SK-N-SH (cell line): Measurements from ENCODE around the gene DNPH1. TPM values are rescaled to one million over a fixed set of nuclear protein-coding genes. Genes with fewer than 3 reads are reported as not detected.
A peak's percentile ranks its signal among the peaks of the same experiment; 100 is the strongest.

Source experiments
- CTCF ChIA-PET: fragments of 300-600, 350-600 bp; formaldehyde crosslinking; extraction: SDS; loops from one replicate; lab custom pipeline; 2021; lab: Yijun Ruan, JAX
- POLR2A ChIA-PET: fragments of 350-600 bp; sonication (Branson Sonifier 250); formaldehyde crosslinking; extraction: SDS; loops from one replicate; lab custom pipeline; 2020; ENCODE audit warnings: antibody characterized with exemption, inconsistent platforms; lab: Yijun Ruan, JAX
- DNase-seq: peaks from one replicate; pipeline ENCODE4 v3.0.0; 2012
- H2AFZ ChIP-seq: fragments of 200-600 bp; sonication (generic); 2 replicates; pipeline ENCODE4 v1.8.1; 2016; ENCODE audit warnings: antibody characterized with exemption, mild to moderate bottlenecking, low read depth
- H3F3A ChIP-seq: fragments of 200-600 bp; sonication (generic); replicated peaks from 2 replicates; pipeline ENCODE3; 2016; ENCODE audit warnings: antibody characterized with exemption, mild to moderate bottlenecking; ENCODE audit not compliant: insufficient read depth
- H3K27ac ChIP-seq, 2 experiments: fragments of 200-500 bp in 1 of 2; fragments of 200-600 bp in 1 of 2; sonication (Bioruptor generic) in 1 of 2; sonication (generic), shearing (Covaris generic) in 1 of 2; 2 replicates each; pipeline versions ENCODE4 v1.5.1 to v1.6.1; 2014 to 2016; ENCODE audit warnings: low read depth in 2 of 2, inconsistent platforms in 1 of 2, low read length in 1 of 2, mild to moderate bottlenecking in 1 of 2, mixed read lengths in 1 of 2
- H3K27me3 ChIP-seq: fragments of 200-600 bp; sonication (generic), shearing (Covaris generic); 2 replicates; pipeline ENCODE4 v1.6.1; 2016; ENCODE audit warnings: mixed run types; ENCODE audit not compliant: insufficient read depth
- H3K36me3 ChIP-seq, 2 experiments: fragments of 200-500 bp in 1 of 2; fragments of 200-600 bp in 1 of 2; sonication (Bioruptor generic) in 1 of 2; sonication (generic) in 1 of 2; replicated peaks in 1 of 2; 2 replicates each; pipeline versions ENCODE3 to v1.5.1; 2014 to 2016; ENCODE audit warnings: low read length in 1 of 2, mild to moderate bottlenecking in 1 of 2; ENCODE audit not compliant: insufficient read depth in 2 of 2, control insufficient read depth in 1 of 2
- H3K4me1 ChIP-seq, 2 experiments: fragments of 200-500 bp in 1 of 2; fragments of 200-600 bp in 1 of 2; sonication (Bioruptor generic) in 1 of 2; sonication (generic), shearing (Covaris generic) in 1 of 2; 2 replicates each; pipeline versions ENCODE4 v1.5.1 to v1.6.1; 2014 to 2016; ENCODE audit warnings: low read depth in 1 of 2, low read length in 1 of 2, mixed run types in 1 of 2; ENCODE audit not compliant: insufficient read depth in 2 of 2, control insufficient read depth in 1 of 2
- H3K4me2 ChIP-seq: fragments of 200-600 bp; sonication (generic), shearing (Covaris generic); 2 replicates; pipeline ENCODE4 v1.6.1; 2017; ENCODE audit warnings: mixed run types
- H3K4me3 ChIP-seq, 2 experiments: fragments of 200-500 bp in 1 of 2; fragments of 200-600 bp in 1 of 2; sonication (Bioruptor generic) in 1 of 2; sonication (generic), shearing (Covaris generic) in 1 of 2; 2 replicates each; pipeline versions ENCODE4 v1.5.1 to v1.8.1; 2014 to 2016; ENCODE audit warnings: low read depth in 2 of 2, inconsistent platforms in 1 of 2, low read length in 1 of 2, mild to moderate bottlenecking in 1 of 2, mixed read lengths in 1 of 2, moderate library complexity in 1 of 2
- H3K79me2 ChIP-seq: fragments of 200-600 bp; sonication (generic); 2 replicates; pipeline ENCODE4 v1.8.1; 2017; ENCODE audit warnings: mild to moderate bottlenecking; ENCODE audit not compliant: insufficient read depth
- H3K9ac ChIP-seq: fragments of 200-600 bp; sonication (generic); 2 replicates; pipeline ENCODE4 v1.6.1; 2017; ENCODE audit warnings: mixed run types
- H3K9me2 ChIP-seq: fragments of 200-600 bp; sonication (generic); 2 replicates; pipeline ENCODE4 v1.6.1; 2017; ENCODE audit warnings: mixed run types
- H3K9me3 ChIP-seq: fragments of 200-600 bp; sonication (generic); 2 replicates; pipeline ENCODE4 v1.6.1; 2017; ENCODE audit warnings: mixed run types, mild to moderate bottlenecking, moderate library complexity
- H4K20me1 ChIP-seq: fragments of 200-600 bp; sonication (generic); 2 replicates; pipeline ENCODE4 v1.6.1; 2017; ENCODE audit warnings: mild to moderate bottlenecking, mixed run types; ENCODE audit not compliant: insufficient read depth
- EP300 ChIP-seq, 2 experiments: IDR thresholded peaks; 2 replicates each; pipeline versions ENCODE4 v1.4.0 to v1.6.1; 2012; ENCODE audit warnings: borderline replicate concordance in 1 of 2, low read depth in 1 of 2, low read length in 1 of 2
- EZH2phosphoT487 ChIP-seq: fragments of 200-600 bp; sonication (generic); IDR thresholded peaks from 2 replicates; pipeline ENCODE4 v1.6.1; 2017; ENCODE audit warnings: low read depth, mixed run types, mild to moderate bottlenecking, antibody characterized with exemption, moderate library complexity, borderline replicate concordance
- FOXJ3 ChIP-seq: sonication (generic); formaldehyde crosslinking; IDR thresholded peaks from 2 replicates; pipeline ENCODE4 v1.5.1; 2020; ENCODE audit warnings: mild to moderate bottlenecking, missing genetic modification reagents
- FOXM1 ChIP-seq: IDR thresholded peaks from 2 replicates; pipeline ENCODE4 v1.4.0; 2012; ENCODE audit warnings: low read depth, mild to moderate bottlenecking
- GATA2 ChIP-seq: sonication (generic); formaldehyde crosslinking; IDR thresholded peaks from 2 replicates; pipeline ENCODE4 v1.5.0; 2020; ENCODE audit warnings: mild to moderate bottlenecking, missing genetic modification reagents
- MXI1 ChIP-seq: IDR thresholded peaks from 2 replicates; pipeline ENCODE4 v1.6.1; 2012; ENCODE audit warnings: mild to moderate bottlenecking, low read depth, low read length, improper control_type of control experiment
- NFIC ChIP-seq: IDR thresholded peaks from 2 replicates; pipeline ENCODE4 v1.4.0; 2012; ENCODE audit warnings: borderline replicate concordance
- NRF1 ChIP-seq: IDR thresholded peaks from 2 replicates; pipeline ENCODE4 v1.6.1; 2012; ENCODE audit warnings: low read depth, mild to moderate bottlenecking, low read length
- PBX3 ChIP-seq: IDR thresholded peaks from 2 replicates; pipeline ENCODE4; 2012
- POLR2AphosphoS5 ChIP-seq: IDR thresholded peaks from 2 replicates; pipeline ENCODE4 v1.6.1; 2012; ENCODE audit warnings: low read depth, low read length
- RCOR1 ChIP-seq: fragments of 150-350 bp; IDR thresholded peaks from 2 replicates; pipeline ENCODE4 v1.6.1; 2017; ENCODE audit warnings: antibody characterized with exemption, low read length
- REST ChIP-seq: IDR thresholded peaks from 2 replicates; pipeline ENCODE4 v1.6.1; 2012; ENCODE audit warnings: mild to moderate bottlenecking, low read depth, low read length, moderate library complexity
- SMC3 ChIP-seq: IDR thresholded peaks from 2 replicates; pipeline ENCODE4 v1.6.1; 2012; ENCODE audit warnings: low read depth, low read length, improper control_type of control experiment
- YY1 ChIP-seq: IDR thresholded peaks from 2 replicates; pipeline ENCODE4 v1.4.0; 2012; ENCODE audit warnings: low read depth, mild to moderate bottlenecking
- WGBS: methylation state at CpG from one replicate; pipeline ENCODE4 v1.1.6; 2017; ENCODE audit warnings: low lambda C conversion rate; 5-methylcytosine and 5-hydroxymethylcytosine counted together
- polyA plus RNA-seq, 3 experiments: library from polyadenylated mRNA; depleted of rRNA; stranded (reverse); fragments of >200 nt; gene quantifications; 2 replicates each; pipeline ENCODE4 v1.2.3, GENCODE V29; 2012
- TF ChIP-seq, protein P1 (sequence below): fragments of 200-600 bp; sonication (generic); IDR thresholded peaks from 2 replicates; pipeline ENCODE4 v1.6.1; 2017; ENCODE audit warnings: antibody characterized with exemption, mild to moderate bottlenecking, moderate library complexity

The DNPH1 gene
- polyA plus RNA-seq, 1 of the 3 experiments (the other 2 are of a cell fraction) = 287 TPM

- Histone ChIP-seq H3K4me1 (no peaks in the 10 kb centered on the region), H3K79me2 (no peaks in the 10 kb centered on the region), H3K4me3 (no peak overlapping the region), H3K4me2 (no peak overlapping the region), H3K9ac (no peak overlapping the region), H3K36me3 (peaks cover 11 to 35% of the 10 kb centered on the region in 2 experiments), H2AFZ (no peak overlapping the region), H3K9me2 (no peaks in the 10 kb centered on the region), H3K9me3 (no peaks in the 10 kb centered on the region), H3F3A (no peaks in the 10 kb centered on the region), H4K20me1 (no peaks in the 10 kb centered on the region), H3K27ac (no peak overlapping the region), H3K27me3 (no peaks in the 10 kb centered on the region)
- TF ChIP-seq, protein P1, sequence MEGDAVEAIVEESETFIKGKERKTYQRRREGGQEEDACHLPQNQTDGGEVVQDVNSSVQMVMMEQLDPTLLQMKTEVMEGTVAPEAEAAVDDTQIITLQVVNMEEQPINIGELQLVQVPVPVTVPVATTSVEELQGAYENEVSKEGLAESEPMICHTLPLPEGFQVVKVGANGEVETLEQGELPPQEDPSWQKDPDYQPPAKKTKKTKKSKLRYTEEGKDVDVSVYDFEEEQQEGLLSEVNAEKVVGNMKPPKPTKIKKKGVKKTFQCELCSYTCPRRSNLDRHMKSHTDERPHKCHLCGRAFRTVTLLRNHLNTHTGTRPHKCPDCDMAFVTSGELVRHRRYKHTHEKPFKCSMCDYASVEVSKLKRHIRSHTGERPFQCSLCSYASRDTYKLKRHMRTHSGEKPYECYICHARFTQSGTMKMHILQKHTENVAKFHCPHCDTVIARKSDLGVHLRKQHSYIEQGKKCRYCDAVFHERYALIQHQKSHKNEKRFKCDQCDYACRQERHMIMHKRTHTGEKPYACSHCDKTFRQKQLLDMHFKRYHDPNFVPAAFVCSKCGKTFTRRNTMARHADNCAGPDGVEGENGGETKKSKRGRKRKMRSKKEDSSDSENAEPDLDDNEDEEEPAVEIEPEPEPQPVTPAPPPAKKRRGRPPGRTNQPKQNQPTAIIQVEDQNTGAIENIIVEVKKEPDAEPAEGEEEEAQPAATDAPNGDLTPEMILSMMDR = 0 out of 2 replicates have a peak, but pooled peaks have one; percentile 7
- TF ChIP-seq REST (no peak), PBX3 (no peak)
- DNase-seq = no peak
- CTCF ChIA-PET = interaction anchor here (2.0 kb wide), 1 partner anchor 18 kb away, joined by 14 read pairs; the partner anchor contains the start of gene DNPH1
- 94% methylated on average over 1 of the region's 1 CpG for WGBS
- POLR2A ChIA-PET = no interaction called here
Measured at GRCh38 chr6:43211955-43212354, 17.3 kb downstream of the DNPH1 start.

GRCh38 chr6:43207286-43207685 lies 22.0 kb downstream of the DNPH1 start:
- H3F3A ChIP-seq = no peaks in the 10 kb centered on the region
- H2AFZ ChIP-seq = no peak overlapping the region
- H3K27ac ChIP-seq = no peak overlapping the region
- ChIA-PET CTCF (no interaction called here), POLR2A (no interaction called here)
- H3K9ac ChIP-seq = no peak overlapping the region
- no peak overlapping the region for H3K4me3 ChIP-seq
- no peaks in the 10 kb centered on the region for H3K4me1 ChIP-seq
- no peaks in the 10 kb centered on the region for H3K27me3 ChIP-seq
- peaks cover 25% of the 10 kb centered on the region in 2 experiments for H3K36me3 ChIP-seq
- 88% methylated on average over 2 of the region's 2 CpGs for WGBS
- DNase-seq = no peak
- no peak overlapping the region for H3K4me2 ChIP-seq
- H3K9me2 ChIP-seq = no peaks in the 10 kb centered on the region
- no peaks in the 10 kb centered on the region for H3K9me3 ChIP-seq
- no peaks in the 10 kb centered on the region for H3K79me2 ChIP-seq
- H4K20me1 ChIP-seq = no peaks in the 10 kb centered on the region
- TF ChIP-seq EZH2phosphoT487 (no peak), POLR2AphosphoS5 (no peak), SMC3 (no peak), GATA2 (CRISPR knock-in tag) (no peak), MXI1 (no peak), REST (no peak), PBX3 (no peak), FOXJ3 (CRISPR knock-in tag) (no peak), NRF1 (no peak), FOXM1 (no peak), NFIC (no peak), RCOR1 (no peak), EP300 (IDR thresholded peaks at IDR 0.05; ENCODE audit: borderline replicate concordance in 1 of 2, low read depth in 1 of 2, low read length in 1 of 2) (no peak), YY1 (no peak)
